ENCODE results near the gene DOCK3. TPM values are rescaled to one million over a fixed set of nuclear protein-coding genes. Genes with fewer than 3 reads are reported as not detected.
"Not testable (repeated sequence)": the region's sequence is repeated elsewhere in the genome, so short reads cannot be mapped to it uniquely, and the experiment has no call there.

DOCK3 gene
- total and polyA plus RNA-seq, 4 donors = 11.0 to 35.7 (median 33.0) TPM

- Histone ChIP-seq H3K36me3 (ENCODE audit: control insufficient read depth, insufficient read depth, low read length) (peaks cover 51% of the 10 kb centered on the region), H3K4me3 (ENCODE audit: low read depth, low read length) (no peak overlapping the region), H3K4me1 (ENCODE audit: control insufficient read depth, insufficient read depth, low read length) (peaks cover 21% of the 10 kb centered on the region), H3K27me3 (ENCODE audit: control insufficient read depth, insufficient read depth, low read length) (no peaks in the 10 kb centered on the region), H3K9me3 (ENCODE audit: control insufficient read depth, insufficient read depth, low read length) (no peaks in the 10 kb centered on the region), H3K27ac (ENCODE audit: low read depth, low read length) (no peak overlapping the region)
- no peak for DNase-seq (ENCODE audit: low read depth in 4 of 6, low spot score in 6 of 6)
- WGBS (ENCODE audit: insufficient coverage) = no CpG with 5 or more reads among the region's 4 CpGs
Measured at GRCh38 chr3:51382076-51382745, 707.5 kb downstream of the DOCK3 start.

- no peak for DNase-seq (ENCODE audit: low read depth in 4 of 6, low spot score in 6 of 6)
- Histone ChIP-seq H3K27ac (ENCODE audit: low read depth, low read length) (no peak overlapping the region), H3K4me1 (ENCODE audit: control insufficient read depth, insufficient read depth, low read length) (peaks cover 26% of the 10 kb centered on the region), H3K36me3 (ENCODE audit: control insufficient read depth, insufficient read depth, low read length) (peaks cover 52% of the 10 kb centered on the region), H3K27me3 (ENCODE audit: control insufficient read depth, insufficient read depth, low read length) (no peaks in the 10 kb centered on the region), H3K4me3 (ENCODE audit: low read depth, low read length) (no peak overlapping the region), H3K9me3 (ENCODE audit: control insufficient read depth, insufficient read depth, low read length) (no peaks in the 10 kb centered on the region)
- WGBS (ENCODE audit: insufficient coverage) = 100% methylated on average over 3 of the region's 3 CpGs
Measured at GRCh38 chr3:51382947-51383578, 708.3 kb downstream of the DOCK3 start.

- peak overlapping the region; percentile 95 for H3K27ac ChIP-seq (ENCODE audit: low read depth, low read length)
- peaks cover 26% of the 10 kb centered on the region for H3K4me1 ChIP-seq (ENCODE audit: control insufficient read depth, insufficient read depth, low read length)
- no peaks in the 10 kb centered on the region for H3K9me3 ChIP-seq (ENCODE audit: control insufficient read depth, insufficient read depth, low read length)
- no peaks in the 10 kb centered on the region for H3K27me3 ChIP-seq (ENCODE audit: control insufficient read depth, insufficient read depth, low read length)
- DNase-seq (ENCODE audit: low read depth in 4 of 6, low spot score in 6 of 6) = no peak
- peak overlapping the region; percentile 92 for H3K4me3 ChIP-seq (ENCODE audit: low read depth, low read length)
- peaks cover 45% of the 10 kb centered on the region for H3K36me3 ChIP-seq (ENCODE audit: control insufficient read depth, insufficient read depth, low read length)
- 0% methylated on average over 28 of the region's 29 CpGs for WGBS (ENCODE audit: insufficient coverage)
Measured at GRCh38 chr3:51384055-51384725, 709.5 kb downstream of the DOCK3 start.

GRCh38 chr3:51384726-51385473 lies 710.2 kb downstream of the DOCK3 start, which contains the start of gene MANF:
TSS of gene MANF (plus strand) at chr3:51385291. CDS start at chr3:51385343, 52 bp downstream.
- H3K4me3 ChIP-seq (ENCODE audit: low read depth, low read length) = peak within 1 kb of the TSS; percentile 92
- no peaks in the 10 kb centered on the region for H3K9me3 ChIP-seq (ENCODE audit: control insufficient read depth, insufficient read depth, low read length)

DNA sequence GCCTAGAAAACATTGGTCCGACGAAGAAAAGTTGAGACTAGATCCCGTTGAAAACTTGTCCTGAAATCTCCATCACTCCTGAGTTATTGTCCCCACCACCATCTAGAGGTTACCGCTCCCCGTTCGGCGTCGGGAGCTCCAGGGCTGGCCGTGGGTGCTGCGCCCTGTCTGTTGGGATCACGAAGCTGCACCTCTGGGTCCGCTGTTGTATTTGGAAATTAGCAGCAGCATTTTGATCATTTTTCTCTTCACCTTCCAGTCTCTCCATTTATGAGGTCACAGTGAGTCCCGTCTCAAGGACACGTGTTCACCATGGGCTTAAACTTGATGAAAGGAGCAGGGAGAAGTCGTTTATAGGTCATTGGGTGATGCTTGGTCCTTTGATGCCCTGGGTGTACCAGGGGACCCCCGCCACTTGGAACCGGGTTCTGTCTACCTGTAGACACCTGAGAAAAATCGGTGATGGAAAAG lies 710.9 kb downstream of the DOCK3 start:
- no peaks in the 10 kb centered on the region for H3K9me3 ChIP-seq (ENCODE audit: control insufficient read depth, insufficient read depth, low read length)
- no peaks in the 10 kb centered on the region for H3K27me3 ChIP-seq (ENCODE audit: control insufficient read depth, insufficient read depth, low read length)
- H3K36me3 ChIP-seq (ENCODE audit: control insufficient read depth, insufficient read depth, low read length) = peaks cover 40% of the 10 kb centered on the region
- DNase-seq (ENCODE audit: low read depth in 4 of 6, low spot score in 6 of 6) = peak in 1 of 6 donors; percentile 33
- H3K4me3 ChIP-seq (ENCODE audit: low read depth, low read length) = peak overlapping the region; percentile 72
- peak overlapping the region; percentile 44 for H3K27ac ChIP-seq (ENCODE audit: low read depth, low read length)
- peaks cover 34% of the 10 kb centered on the region for H3K4me1 ChIP-seq (ENCODE audit: control insufficient read depth, insufficient read depth, low read length)
- WGBS (ENCODE audit: insufficient coverage) = 2% methylated on average over 13 of the region's 18 CpGs

More at GRCh38 chr3:51384726-51385473, 710.2 kb downstream of the DOCK3 start, which contains the start of gene MANF:
- Histone ChIP-seq H3K27me3 (ENCODE audit: control insufficient read depth, insufficient read depth, low read length) (no peaks in the 10 kb centered on the region), H3K36me3 (ENCODE audit: control insufficient read depth, insufficient read depth, low read length) (peaks cover 42% of the 10 kb centered on the region), H3K27ac (ENCODE audit: low read depth, low read length) (peak within 1 kb of the TSS; percentile 95), H3K4me1 (ENCODE audit: control insufficient read depth, insufficient read depth, low read length) (peaks cover 26% of the 10 kb centered on the region)
- peak; percentile 85 to 99 (median 96) for DNase-seq (ENCODE audit: low read depth in 4 of 6, low spot score in 6 of 6)
- WGBS (ENCODE audit: insufficient coverage) = 0% methylated on average over 61 of the region's 65 CpGs

DNA sequence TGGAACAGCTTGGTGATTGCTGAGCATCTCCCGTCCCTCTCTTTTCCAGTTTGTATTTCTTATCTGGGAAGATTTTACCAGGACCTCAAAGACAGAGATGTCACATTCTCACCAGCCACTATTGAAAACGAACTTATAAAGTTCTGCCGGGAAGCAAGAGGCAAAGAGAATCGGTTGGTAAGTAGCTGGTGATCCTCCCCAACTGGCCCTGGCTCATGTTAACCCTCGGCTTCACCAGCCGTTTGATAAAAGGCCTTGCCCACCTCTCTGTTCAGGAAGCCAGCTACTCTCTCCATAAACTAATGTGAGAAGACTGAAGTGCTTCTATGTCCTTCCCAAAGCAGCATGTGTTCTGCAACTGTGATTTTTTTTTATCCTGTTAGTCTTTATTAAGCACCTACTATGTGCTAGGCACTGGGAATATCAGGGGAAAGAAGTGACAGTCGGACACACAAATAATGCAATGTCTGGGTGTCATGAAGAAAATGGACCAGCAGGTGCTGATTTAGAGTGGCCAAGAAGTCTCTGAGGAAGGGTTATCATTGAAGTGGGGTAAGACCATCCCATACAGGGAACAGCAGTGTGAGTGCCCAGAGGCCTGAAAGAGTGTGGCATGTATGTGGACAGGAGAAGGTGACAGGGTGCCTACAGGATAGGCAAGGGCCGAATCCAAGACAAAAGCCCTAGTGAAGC lies 711.6 kb downstream of the DOCK3 start:
- no peak for DNase-seq (ENCODE audit: low read depth in 4 of 6, low spot score in 6 of 6)
- peak overlapping the region; percentile 72 for H3K4me3 ChIP-seq (ENCODE audit: low read depth, low read length)
- H3K27me3 ChIP-seq (ENCODE audit: control insufficient read depth, insufficient read depth, low read length) = no peaks in the 10 kb centered on the region

DNA sequence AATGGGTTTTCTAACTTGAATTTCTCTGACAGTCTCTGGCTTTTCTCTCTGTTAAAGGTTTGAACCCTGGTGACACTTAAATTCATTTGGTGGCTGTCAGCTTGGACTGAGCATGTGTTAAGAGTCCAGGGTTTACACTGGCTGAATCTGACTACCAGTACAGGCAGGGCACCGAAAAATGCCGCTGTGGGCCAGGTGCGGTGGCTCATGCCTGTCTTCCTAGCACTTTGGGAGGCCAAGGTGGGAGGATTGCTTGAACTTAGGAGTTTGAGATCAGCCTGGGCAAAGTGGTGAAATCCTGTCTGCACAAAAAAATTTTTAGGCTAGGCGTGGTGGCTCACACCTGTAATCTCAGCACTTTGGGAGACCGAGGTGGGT lies 712.1 kb downstream of the DOCK3 start:
- no peak for DNase-seq (ENCODE audit: low read depth in 4 of 6, low spot score in 6 of 6)
- Histone ChIP-seq H3K4me1 (ENCODE audit: control insufficient read depth, insufficient read depth, low read length) (peaks cover 39% of the 10 kb centered on the region), H3K27ac (ENCODE audit: low read depth, low read length) (no peak overlapping the region), H3K9me3 (ENCODE audit: control insufficient read depth, insufficient read depth, low read length) (no peaks in the 10 kb centered on the region), H3K27me3 (ENCODE audit: control insufficient read depth, insufficient read depth, low read length) (no peaks in the 10 kb centered on the region), H3K36me3 (ENCODE audit: control insufficient read depth, insufficient read depth, low read length) (peaks cover 32% of the 10 kb centered on the region), H3K4me3 (ENCODE audit: low read depth, low read length) (no peak overlapping the region)
- WGBS (ENCODE audit: insufficient coverage) = 98% methylated on average over 5 of the region's 5 CpGs

More for the DNA sequence above, 711.6 kb downstream of the DOCK3 start:
- H3K27ac ChIP-seq (ENCODE audit: low read depth, low read length) = peak overlapping the region; percentile 44
- peaks cover 35% of the 10 kb centered on the region for H3K36me3 ChIP-seq (ENCODE audit: control insufficient read depth, insufficient read depth, low read length)
- H3K4me1 ChIP-seq (ENCODE audit: control insufficient read depth, insufficient read depth, low read length) = peaks cover 36% of the 10 kb centered on the region
- WGBS (ENCODE audit: insufficient coverage) = 42% methylated on average over 4 of the region's 8 CpGs
- H3K9me3 ChIP-seq (ENCODE audit: control insufficient read depth, insufficient read depth, low read length) = no peaks in the 10 kb centered on the region

- not testable (repeated sequence) for DNase-seq (ENCODE audit: low read depth in 4 of 6, low spot score in 6 of 6); H3K9me3 ChIP-seq (ENCODE audit: control insufficient read depth, insufficient read depth, low read length); H3K27me3 ChIP-seq (ENCODE audit: control insufficient read depth, insufficient read depth, low read length); H3K27ac ChIP-seq (ENCODE audit: low read depth, low read length); H3K4me3 ChIP-seq (ENCODE audit: low read depth, low read length)
- Histone ChIP-seq H3K4me1 (ENCODE audit: control insufficient read depth, insufficient read depth, low read length) (peaks cover 43% of the 10 kb centered on the region), H3K36me3 (ENCODE audit: control insufficient read depth, insufficient read depth, low read length) (peaks cover 32% of the 10 kb centered on the region)
- WGBS (ENCODE audit: insufficient coverage) = 84% methylated on average over 3 of the region's 6 CpGs
Measured at GRCh38 chr3:51387281-51387680, 712.6 kb downstream of the DOCK3 start.
